SK-N-SH (cell line): ENCODE measurements around the gene RAB34. TPM values are rescaled to one million over a fixed set of nuclear protein-coding genes. Genes with fewer than 3 reads are reported as not detected.
A peak's percentile ranks its signal among the peaks of the same experiment; 100 is the strongest.

ENCODE experiments used
- CTCF ChIA-PET: fragments of 300-600, 350-600 bp; formaldehyde crosslinking; extraction: SDS; loops from one replicate; lab custom pipeline; 2021; lab: Yijun Ruan, JAX
- POLR2A ChIA-PET: fragments of 350-600 bp; sonication (Branson Sonifier 250); formaldehyde crosslinking; extraction: SDS; loops from one replicate; lab custom pipeline; 2020; ENCODE audit warnings: antibody characterized with exemption, inconsistent platforms; lab: Yijun Ruan, JAX
- DNase-seq: peaks from one replicate; pipeline ENCODE4 v3.0.0; 2012
- H2AFZ ChIP-seq: fragments of 200-600 bp; sonication (generic); 2 replicates; pipeline ENCODE4 v1.8.1; 2016; ENCODE audit warnings: antibody characterized with exemption, mild to moderate bottlenecking, low read depth
- H3F3A ChIP-seq: fragments of 200-600 bp; sonication (generic); replicated peaks from 2 replicates; pipeline ENCODE3; 2016; ENCODE audit warnings: antibody characterized with exemption, mild to moderate bottlenecking; ENCODE audit not compliant: insufficient read depth
- H3K27ac ChIP-seq, 2 experiments: fragments of 200-500 bp in 1 of 2; fragments of 200-600 bp in 1 of 2; sonication (Bioruptor generic) in 1 of 2; sonication (generic), shearing (Covaris generic) in 1 of 2; 2 replicates each; pipeline versions ENCODE4 v1.5.1 to v1.6.1; 2014 to 2016; ENCODE audit warnings: low read depth in 2 of 2, inconsistent platforms in 1 of 2, low read length in 1 of 2, mild to moderate bottlenecking in 1 of 2, mixed read lengths in 1 of 2
- H3K27me3 ChIP-seq: fragments of 200-600 bp; sonication (generic), shearing (Covaris generic); 2 replicates; pipeline ENCODE4 v1.6.1; 2016; ENCODE audit warnings: mixed run types; ENCODE audit not compliant: insufficient read depth
- H3K36me3 ChIP-seq, 2 experiments: fragments of 200-500 bp in 1 of 2; fragments of 200-600 bp in 1 of 2; sonication (Bioruptor generic) in 1 of 2; sonication (generic) in 1 of 2; replicated peaks in 1 of 2; 2 replicates each; pipeline versions ENCODE3 to v1.5.1; 2014 to 2016; ENCODE audit warnings: low read length in 1 of 2, mild to moderate bottlenecking in 1 of 2; ENCODE audit not compliant: insufficient read depth in 2 of 2, control insufficient read depth in 1 of 2
- H3K4me1 ChIP-seq, 2 experiments: fragments of 200-500 bp in 1 of 2; fragments of 200-600 bp in 1 of 2; sonication (Bioruptor generic) in 1 of 2; sonication (generic), shearing (Covaris generic) in 1 of 2; 2 replicates each; pipeline versions ENCODE4 v1.5.1 to v1.6.1; 2014 to 2016; ENCODE audit warnings: low read depth in 1 of 2, low read length in 1 of 2, mixed run types in 1 of 2; ENCODE audit not compliant: insufficient read depth in 2 of 2, control insufficient read depth in 1 of 2
- H3K4me2 ChIP-seq: fragments of 200-600 bp; sonication (generic), shearing (Covaris generic); 2 replicates; pipeline ENCODE4 v1.6.1; 2017; ENCODE audit warnings: mixed run types
- H3K4me3 ChIP-seq, 2 experiments: fragments of 200-500 bp in 1 of 2; fragments of 200-600 bp in 1 of 2; sonication (Bioruptor generic) in 1 of 2; sonication (generic), shearing (Covaris generic) in 1 of 2; 2 replicates each; pipeline versions ENCODE4 v1.5.1 to v1.8.1; 2014 to 2016; ENCODE audit warnings: low read depth in 2 of 2, inconsistent platforms in 1 of 2, low read length in 1 of 2, mild to moderate bottlenecking in 1 of 2, mixed read lengths in 1 of 2, moderate library complexity in 1 of 2
- H3K79me2 ChIP-seq: fragments of 200-600 bp; sonication (generic); 2 replicates; pipeline ENCODE4 v1.8.1; 2017; ENCODE audit warnings: mild to moderate bottlenecking; ENCODE audit not compliant: insufficient read depth
- H3K9ac ChIP-seq: fragments of 200-600 bp; sonication (generic); 2 replicates; pipeline ENCODE4 v1.6.1; 2017; ENCODE audit warnings: mixed run types
- H3K9me2 ChIP-seq: fragments of 200-600 bp; sonication (generic); 2 replicates; pipeline ENCODE4 v1.6.1; 2017; ENCODE audit warnings: mixed run types
- H3K9me3 ChIP-seq: fragments of 200-600 bp; sonication (generic); 2 replicates; pipeline ENCODE4 v1.6.1; 2017; ENCODE audit warnings: mixed run types, mild to moderate bottlenecking, moderate library complexity
- H4K20me1 ChIP-seq: fragments of 200-600 bp; sonication (generic); 2 replicates; pipeline ENCODE4 v1.6.1; 2017; ENCODE audit warnings: mild to moderate bottlenecking, mixed run types; ENCODE audit not compliant: insufficient read depth
- FOXJ3 ChIP-seq: sonication (generic); formaldehyde crosslinking; IDR thresholded peaks from 2 replicates; pipeline ENCODE4 v1.5.1; 2020; ENCODE audit warnings: mild to moderate bottlenecking, missing genetic modification reagents
- GABPA ChIP-seq: IDR thresholded peaks from 2 replicates; pipeline ENCODE4 v1.4.0; 2012; ENCODE audit warnings: low read depth, mild to moderate bottlenecking
- GATA2 ChIP-seq: sonication (generic); formaldehyde crosslinking; IDR thresholded peaks from 2 replicates; pipeline ENCODE4 v1.5.0; 2020; ENCODE audit warnings: mild to moderate bottlenecking, missing genetic modification reagents
- MEF2A ChIP-seq: IDR thresholded peaks from 2 replicates; pipeline ENCODE4 v1.4.0; 2012; ENCODE audit warnings: low read depth, borderline replicate concordance
- NRF1 ChIP-seq: IDR thresholded peaks from 2 replicates; pipeline ENCODE4 v1.6.1; 2012; ENCODE audit warnings: low read depth, mild to moderate bottlenecking, low read length
- POLR2AphosphoS5 ChIP-seq: IDR thresholded peaks from 2 replicates; pipeline ENCODE4 v1.6.1; 2012; ENCODE audit warnings: low read depth, low read length
- RAD21 ChIP-seq: IDR thresholded peaks from 2 replicates; pipeline ENCODE4 v1.6.1; 2012; ENCODE audit warnings: mild to moderate bottlenecking, low read length
- RCOR1 ChIP-seq: fragments of 150-350 bp; IDR thresholded peaks from 2 replicates; pipeline ENCODE4 v1.6.1; 2017; ENCODE audit warnings: antibody characterized with exemption, low read length
- TAF1 ChIP-seq: IDR thresholded peaks from 2 replicates; pipeline ENCODE4 v1.6.1; 2012; ENCODE audit warnings: low read depth, mild to moderate bottlenecking, low read length, moderate library complexity, borderline replicate concordance
- ZBTB33 ChIP-seq: IDR thresholded peaks from 2 replicates; pipeline ENCODE4 v1.4.0; 2012; ENCODE audit warnings: low read depth, borderline replicate concordance
- WGBS: methylation state at CpG from one replicate; pipeline ENCODE4 v1.1.6; 2017; ENCODE audit warnings: low lambda C conversion rate; 5-methylcytosine and 5-hydroxymethylcytosine counted together
- polyA plus RNA-seq, 3 experiments: library from polyadenylated mRNA; depleted of rRNA; stranded (reverse); fragments of >200 nt; gene quantifications; 2 replicates each; pipeline ENCODE4 v1.2.3, GENCODE V29; 2012
- TF ChIP-seq, protein P1 (sequence below): fragments of 200-600 bp; sonication (generic); IDR thresholded peaks from 2 replicates; pipeline ENCODE4 v1.6.1; 2017; ENCODE audit warnings: antibody characterized with exemption, mild to moderate bottlenecking, moderate library complexity

Gene RAB34
- polyA plus RNA-seq (2012; rRNA removed) = 0.06 and 0.18 TPM in 2 replicates
- 0.03 and 0.22 TPM in 2 replicates for polyA plus RNA-seq (2012; cell fraction: cytosol; rRNA removed)
- 0.50 and 0.54 TPM in 2 replicates for polyA plus RNA-seq (2012; cell fraction: nucleus; rRNA removed)

DNA sequence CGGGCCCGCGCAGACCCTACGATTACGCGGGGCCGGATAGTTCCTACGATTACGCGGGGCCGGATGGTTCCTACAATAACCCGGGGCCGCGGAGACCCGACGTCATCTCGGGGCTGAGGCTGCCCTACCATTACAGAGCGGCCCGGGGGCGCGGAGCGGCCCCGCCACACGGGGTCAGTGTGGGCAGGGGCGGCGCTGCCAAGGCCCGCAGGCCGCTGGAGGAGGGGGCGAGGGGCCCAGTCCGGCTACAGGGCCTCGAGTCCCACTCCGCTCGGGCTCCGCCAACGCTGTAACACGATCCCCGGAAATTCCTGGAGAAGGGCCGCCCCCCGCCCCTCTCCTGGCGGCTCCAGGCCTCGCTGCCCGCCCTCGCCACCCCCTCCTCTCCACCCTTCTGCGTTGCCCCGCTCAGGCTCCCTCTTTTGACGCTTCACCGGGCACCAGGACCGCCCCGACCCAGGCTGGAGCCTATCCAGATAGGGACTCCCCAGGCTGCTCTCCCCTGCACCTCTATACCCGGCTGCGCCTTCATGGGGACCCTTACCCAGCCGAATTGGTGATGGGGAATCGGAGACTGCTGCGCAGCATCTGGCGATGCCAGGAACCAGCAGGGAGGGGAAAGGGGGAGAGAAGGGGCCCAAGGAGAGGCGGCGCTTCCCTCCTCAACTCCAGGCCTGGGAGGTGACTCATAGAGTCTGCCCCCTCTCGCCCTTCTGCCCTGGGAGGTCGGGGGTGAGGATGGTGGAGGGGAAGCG, at the start of gene RAB34:
Gene RAB34, minus strand, starts transcription at position 291 of the 755 bp plus-strand sequence. CDS start 602 bp downstream, outside the sequence.
- DNase-seq = no peak
- no peak within 1 kb of the TSS for H3K9ac ChIP-seq

More for the DNA sequence above, at the start of gene RAB34:
- ChIA-PET POLR2A (no interaction called here), CTCF (interaction anchor here (1.7 kb wide), 1 partner anchor 10 kb away, joined by 4 read pairs; no protein-coding TSS in a partner anchor)
- Histone ChIP-seq H3K36me3 (peaks cover 17 to 26% of the 10 kb centered on the region in 2 experiments), H3K27ac (peak within 1 kb of the TSS; percentile 8 to 86; a peak in 2 of 4 replicates), H3K79me2 (peaks cover 31% of the 10 kb centered on the region), H3K4me3 (no peak within 1 kb of the TSS), H3F3A (peaks cover 36% of the 10 kb centered on the region), H3K4me1 (peaks cover 7 to 11% of the 10 kb centered on the region in 2 experiments; a peak in 3 of 4 replicates), H3K27me3 (no peaks in the 10 kb centered on the region), H4K20me1 (peaks cover 21% of the 10 kb centered on the region), H3K9me2 (no peaks in the 10 kb centered on the region), H3K9me3 (no peaks in the 10 kb centered on the region), H2AFZ (no peak within 1 kb of the TSS), H3K4me2 (no peak within 1 kb of the TSS)
- WGBS = 76% methylated on average over 40 of the region's 60 CpGs
- TF ChIP-seq FOXJ3 (CRISPR knock-in tag) = no peak
- no peak for TF ChIP-seq TAF1
- no peak for TF ChIP-seq RAD21
- no peak for TF ChIP-seq RCOR1
- TF ChIP-seq POLR2AphosphoS5 = no peak
- TF ChIP-seq GATA2 (CRISPR knock-in tag) = no peak
- TF ChIP-seq GABPA = no peak
- no peak for TF ChIP-seq NRF1
- no peak for TF ChIP-seq ZBTB33
- TF ChIP-seq, protein P1, sequence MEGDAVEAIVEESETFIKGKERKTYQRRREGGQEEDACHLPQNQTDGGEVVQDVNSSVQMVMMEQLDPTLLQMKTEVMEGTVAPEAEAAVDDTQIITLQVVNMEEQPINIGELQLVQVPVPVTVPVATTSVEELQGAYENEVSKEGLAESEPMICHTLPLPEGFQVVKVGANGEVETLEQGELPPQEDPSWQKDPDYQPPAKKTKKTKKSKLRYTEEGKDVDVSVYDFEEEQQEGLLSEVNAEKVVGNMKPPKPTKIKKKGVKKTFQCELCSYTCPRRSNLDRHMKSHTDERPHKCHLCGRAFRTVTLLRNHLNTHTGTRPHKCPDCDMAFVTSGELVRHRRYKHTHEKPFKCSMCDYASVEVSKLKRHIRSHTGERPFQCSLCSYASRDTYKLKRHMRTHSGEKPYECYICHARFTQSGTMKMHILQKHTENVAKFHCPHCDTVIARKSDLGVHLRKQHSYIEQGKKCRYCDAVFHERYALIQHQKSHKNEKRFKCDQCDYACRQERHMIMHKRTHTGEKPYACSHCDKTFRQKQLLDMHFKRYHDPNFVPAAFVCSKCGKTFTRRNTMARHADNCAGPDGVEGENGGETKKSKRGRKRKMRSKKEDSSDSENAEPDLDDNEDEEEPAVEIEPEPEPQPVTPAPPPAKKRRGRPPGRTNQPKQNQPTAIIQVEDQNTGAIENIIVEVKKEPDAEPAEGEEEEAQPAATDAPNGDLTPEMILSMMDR = no peak
- no peak for TF ChIP-seq MEF2A
